ENCODE data around the gene TTC6. TPM values are rescaled to one million over a fixed set of nuclear protein-coding genes. Genes with fewer than 3 reads are reported as not detected.
"Not testable (repeated sequence)": the region's sequence is repeated elsewhere in the genome, so short reads cannot be mapped to it uniquely, and the experiment has no call there.

Gene TTC6
- total and polyA plus RNA-seq, 12 donors: 0.72 TPM; not detected in 11

DNA sequence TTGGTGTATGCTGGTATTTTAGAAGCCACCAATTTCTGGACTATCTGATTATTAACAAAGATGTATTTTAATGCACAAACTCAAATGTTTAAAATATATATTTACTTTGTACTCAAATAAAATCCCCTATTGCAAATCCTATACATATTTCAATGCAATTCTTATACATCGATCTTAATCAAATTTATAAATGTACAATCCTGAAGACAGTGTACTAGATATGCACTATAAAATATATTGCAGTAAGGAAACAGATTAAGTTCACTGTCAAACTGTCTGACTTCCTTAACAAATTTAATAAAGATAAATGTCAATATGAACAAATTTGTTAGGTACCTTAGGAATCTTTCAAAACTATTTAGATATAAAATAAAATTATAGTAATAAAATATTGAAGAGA is 44.3 kb upstream of the TTC6 start:
- WGBS, 4 donors: 84 to 96% (median 87%) methylated on average over 1 of the region's 1 CpG
- H3K4me1 ChIP-seq (replicated peaks in 1 of 2): no peaks in the 10 kb centered on the region
- no peak overlapping the region for H3K4me3 ChIP-seq
- H3K27me3 ChIP-seq: no peaks in the 10 kb centered on the region
- no peak for DNase-seq
- H3K36me3 ChIP-seq (replicated peaks in 1 of 2): no peaks in the 10 kb centered on the region
- TF ChIP-seq, protein P1, sequence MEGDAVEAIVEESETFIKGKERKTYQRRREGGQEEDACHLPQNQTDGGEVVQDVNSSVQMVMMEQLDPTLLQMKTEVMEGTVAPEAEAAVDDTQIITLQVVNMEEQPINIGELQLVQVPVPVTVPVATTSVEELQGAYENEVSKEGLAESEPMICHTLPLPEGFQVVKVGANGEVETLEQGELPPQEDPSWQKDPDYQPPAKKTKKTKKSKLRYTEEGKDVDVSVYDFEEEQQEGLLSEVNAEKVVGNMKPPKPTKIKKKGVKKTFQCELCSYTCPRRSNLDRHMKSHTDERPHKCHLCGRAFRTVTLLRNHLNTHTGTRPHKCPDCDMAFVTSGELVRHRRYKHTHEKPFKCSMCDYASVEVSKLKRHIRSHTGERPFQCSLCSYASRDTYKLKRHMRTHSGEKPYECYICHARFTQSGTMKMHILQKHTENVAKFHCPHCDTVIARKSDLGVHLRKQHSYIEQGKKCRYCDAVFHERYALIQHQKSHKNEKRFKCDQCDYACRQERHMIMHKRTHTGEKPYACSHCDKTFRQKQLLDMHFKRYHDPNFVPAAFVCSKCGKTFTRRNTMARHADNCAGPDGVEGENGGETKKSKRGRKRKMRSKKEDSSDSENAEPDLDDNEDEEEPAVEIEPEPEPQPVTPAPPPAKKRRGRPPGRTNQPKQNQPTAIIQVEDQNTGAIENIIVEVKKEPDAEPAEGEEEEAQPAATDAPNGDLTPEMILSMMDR (IDR thresholded peaks at IDR 0.05): no peak
- no peak for TF ChIP-seq POLR2A (IDR thresholded peaks at IDR 0.05)
- intact Hi-C loops (cut with DNase I): no loop called here
- H3K9me3 ChIP-seq (replicated peaks in 1 of 3): peaks cover 0 to 4% (median 0%) of the 10 kb centered on the region in 3 donors
- H3K27ac ChIP-seq: no peak overlapping the region

DNA sequence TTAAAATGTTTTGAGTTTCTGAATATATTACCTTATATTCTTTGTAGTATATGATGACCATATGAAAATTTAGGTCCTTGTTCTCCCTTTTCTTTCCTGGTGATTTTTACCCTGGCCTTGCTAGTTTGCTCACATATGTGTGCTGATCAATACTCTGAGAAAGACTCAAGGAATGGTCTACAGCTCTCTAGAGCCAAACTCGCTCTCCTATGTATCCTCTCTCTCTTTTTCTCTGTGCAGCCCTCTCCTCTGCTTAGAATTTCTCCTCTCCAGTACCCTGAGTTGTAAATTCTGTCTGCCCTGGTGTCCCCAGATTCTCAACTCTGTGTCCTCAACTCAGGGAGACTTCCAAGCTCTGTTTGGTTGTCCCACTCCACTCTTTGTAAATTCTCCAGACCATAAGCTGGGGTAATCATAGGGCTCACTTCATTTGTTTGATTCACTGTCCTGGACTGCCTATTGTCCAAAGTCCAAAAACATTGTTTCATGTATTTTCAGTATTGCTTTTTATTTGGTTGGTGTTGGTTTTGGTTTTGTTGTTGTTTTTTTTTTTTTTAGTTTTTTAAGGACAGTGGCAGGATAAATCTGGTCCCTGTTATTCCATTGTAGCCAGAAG is 41.4 kb upstream of the TTC6 start:
- 97 to 100% (median 97%) methylated on average over 1 of the region's 1 CpG for WGBS, 4 donors

DNA sequence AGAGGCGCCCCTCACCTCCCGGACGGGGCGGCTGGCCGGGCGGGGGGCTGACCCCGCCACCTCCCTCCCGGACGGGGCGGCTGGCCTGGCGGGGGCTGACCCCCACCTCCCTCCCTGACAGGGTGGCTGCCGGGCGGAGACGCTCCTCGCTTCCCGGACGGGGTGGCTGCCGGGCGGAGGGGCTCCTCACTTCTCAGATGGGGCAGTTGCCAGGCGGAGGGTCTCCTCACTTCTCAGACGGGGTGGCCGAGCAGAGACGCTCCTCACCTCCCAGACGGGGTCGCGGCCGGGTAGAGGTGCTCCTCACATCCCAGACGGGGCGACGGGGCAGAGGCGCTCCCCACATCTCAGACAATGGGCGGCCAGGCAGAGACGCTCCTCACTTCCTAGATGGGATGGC is 39.8 kb upstream of the TTC6 start:
- H3K9me3 ChIP-seq (replicated peaks in 1 of 3); DNase-seq; H3K4me1 ChIP-seq (replicated peaks in 1 of 2); H3K27ac ChIP-seq; H3K27me3 ChIP-seq; H3K36me3 ChIP-seq (replicated peaks in 1 of 2); H3K4me3 ChIP-seq; intact Hi-C loops (cut with DNase I): not testable (repeated sequence)
- WGBS, 4 donors: 93% methylated on average over 25 to 32 of the region's 33 CpGs; no CpG with 5 or more reads in 2 of the 4 donors

More for the DNA sequence above, 41.4 kb upstream of the TTC6 start:
- TF ChIP-seq POLR2A (IDR thresholded peaks at IDR 0.05): no peak
- TF ChIP-seq, protein P1 (IDR thresholded peaks at IDR 0.05): no peak
- no peak overlapping the region for H3K27ac ChIP-seq
- no peak overlapping the region for H3K4me3 ChIP-seq
- DNase-seq: no peak
- H3K36me3 ChIP-seq (replicated peaks in 1 of 2): no peaks in the 10 kb centered on the region
- H3K27me3 ChIP-seq: no peaks in the 10 kb centered on the region
- intact Hi-C loops (cut with DNase I): no loop called here
- no peaks in the 10 kb centered on the region for H3K4me1 ChIP-seq (replicated peaks in 1 of 2)
- H3K9me3 ChIP-seq (replicated peaks in 1 of 3): peaks cover 0 to 4% (median 0%) of the 10 kb centered on the region in 3 donors

DNA sequence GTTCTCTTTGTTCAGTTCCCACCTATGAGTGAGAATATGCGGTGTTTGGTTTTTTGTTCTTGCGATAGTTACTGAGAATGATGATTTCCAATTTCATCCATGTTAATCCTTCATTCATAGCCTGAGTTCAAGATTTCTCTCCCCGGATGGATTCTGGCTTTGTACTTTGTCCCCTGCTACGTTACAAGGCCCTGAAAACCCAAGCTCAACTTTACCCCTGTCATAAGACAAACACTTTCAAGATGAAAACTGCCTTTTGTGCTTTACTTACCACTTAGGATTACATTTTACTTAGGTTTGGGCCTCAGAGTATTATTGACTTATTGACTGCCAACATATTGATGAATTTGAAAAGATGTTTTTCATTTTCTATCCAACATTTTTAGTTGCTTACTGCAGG is 36.7 kb upstream of the TTC6 start:
- TF ChIP-seq POLR2A (IDR thresholded peaks at IDR 0.05): no peak
- TF ChIP-seq, protein P1 (IDR thresholded peaks at IDR 0.05): no peak
- H3K27ac ChIP-seq: no peak overlapping the region
- H3K27me3 ChIP-seq: no peaks in the 10 kb centered on the region
- no peak overlapping the region for H3K4me3 ChIP-seq
- WGBS, 4 donors: 88 to 95% (median 93%) methylated on average over 4 of the region's 4 CpGs
- H3K36me3 ChIP-seq (replicated peaks in 1 of 2): no peaks in the 10 kb centered on the region
- H3K9me3 ChIP-seq (replicated peaks in 1 of 3): no peaks in the 10 kb centered on the region
- no peaks in the 10 kb centered on the region for H3K4me1 ChIP-seq (replicated peaks in 1 of 2)
- intact Hi-C loops (cut with DNase I): no loop called here
- DNase-seq: no peak

DNA sequence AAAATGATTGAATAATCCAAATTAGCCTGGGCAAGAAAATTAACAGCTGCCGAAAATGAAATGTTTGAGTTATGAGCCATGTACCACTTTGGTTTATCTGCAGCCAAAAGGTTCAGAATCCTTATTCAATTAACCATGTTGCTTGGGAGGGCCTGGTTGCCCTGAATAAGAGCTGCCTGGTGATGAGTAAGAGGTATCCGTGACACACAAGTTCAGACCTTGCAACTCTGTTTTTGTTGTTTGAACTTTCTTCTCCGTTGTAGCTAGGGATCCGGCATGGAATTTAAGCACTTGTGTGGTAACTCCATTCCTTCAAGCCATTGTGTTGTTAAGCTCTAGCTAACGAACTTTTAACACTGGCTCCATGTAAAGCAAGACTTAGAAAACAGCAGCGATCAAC is 36.0 kb upstream of the TTC6 start:
- DNase-seq: no peak

More for the DNA sequence above, 36.0 kb upstream of the TTC6 start:
- TF ChIP-seq POLR2A (IDR thresholded peaks at IDR 0.05): no peak
- H3K27ac ChIP-seq: no peak overlapping the region
- no peaks in the 10 kb centered on the region for H3K27me3 ChIP-seq
- H3K4me1 ChIP-seq (replicated peaks in 1 of 2): no peaks in the 10 kb centered on the region
- intact Hi-C loops (cut with DNase I): no loop called here
- no peak overlapping the region for H3K4me3 ChIP-seq
- WGBS, 4 donors: 69 to 79% (median 77%) methylated on average over 6 of the region's 6 CpGs
- H3K36me3 ChIP-seq (replicated peaks in 1 of 2): no peaks in the 10 kb centered on the region
- no peaks in the 10 kb centered on the region for H3K9me3 ChIP-seq (replicated peaks in 1 of 3)
